Measurements from ENCODE around the gene FAM163A.

FAM163A gene

GRCh38 chr1:179728271-179728670 lies 14.8 kb upstream of the FAM163A start:
- no peak overlapping the region for H3K4me3 ChIP-seq (replicated peaks; ENCODE audit: insufficient read depth, low read length)
- H3K27me3 ChIP-seq (ENCODE audit: insufficient read depth, poor library complexity, severe bottlenecking) = peaks cover 4% of the 10 kb centered on the region
- TF ChIP-seq SPI1 (IDR thresholded peaks at IDR 0.05; ENCODE audit: borderline replicate concordance, low read depth) = no peak
- no peak for TF ChIP-seq GABPA (IDR thresholded peaks at IDR 0.05; ENCODE audit: low read depth)
- no peak for TF ChIP-seq POLR2AphosphoS5 (IDR thresholded peaks at IDR 0.05; ENCODE audit: low read depth)
- no peak for TF ChIP-seq CTCF (IDR thresholded peaks at IDR 0.05; ENCODE audit: insufficient read depth, low read length)
- no peak for TF ChIP-seq REST (IDR thresholded peaks at IDR 0.05; ENCODE audit: insufficient replicate concordance, low read depth)
- no peak overlapping the region for H3K27ac ChIP-seq (replicated peaks)
- no peak for DNase-seq (ENCODE audit: low read depth in 1 of 2, low spot score in 1 of 2)

GRCh38 chr1:179729881-179730280 lies 13.2 kb upstream of the FAM163A start:
- Histone ChIP-seq H3K27me3 (ENCODE audit: insufficient read depth, poor library complexity, severe bottlenecking) (peaks cover 4% of the 10 kb centered on the region), H3K27ac (replicated peaks) (no peak overlapping the region), H3K4me3 (replicated peaks; ENCODE audit: insufficient read depth, low read length) (no peak overlapping the region)
- no peak for DNase-seq (ENCODE audit: low read depth in 1 of 2, low spot score in 1 of 2)
- no peak for TF ChIP-seq REST (IDR thresholded peaks at IDR 0.05; ENCODE audit: insufficient replicate concordance, low read depth)
- no peak for TF ChIP-seq CTCF (IDR thresholded peaks at IDR 0.05; ENCODE audit: insufficient read depth, low read length)
- no peak for TF ChIP-seq POLR2AphosphoS5 (IDR thresholded peaks at IDR 0.05; ENCODE audit: low read depth)
- no peak for TF ChIP-seq SPI1 (IDR thresholded peaks at IDR 0.05; ENCODE audit: borderline replicate concordance, low read depth)
- no peak for TF ChIP-seq GABPA (IDR thresholded peaks at IDR 0.05; ENCODE audit: low read depth)

- H3K27ac ChIP-seq (replicated peaks) = no peak overlapping the region
- H3K4me3 ChIP-seq (replicated peaks; ENCODE audit: insufficient read depth, low read length) = no peak overlapping the region
- DNase-seq (ENCODE audit: low read depth in 1 of 2, low spot score in 1 of 2) = no peak
- TF ChIP-seq SPI1 (IDR thresholded peaks at IDR 0.05; ENCODE audit: borderline replicate concordance, low read depth) (no peak), REST (IDR thresholded peaks at IDR 0.05; ENCODE audit: insufficient replicate concordance, low read depth) (no peak), POLR2AphosphoS5 (IDR thresholded peaks at IDR 0.05; ENCODE audit: low read depth) (no peak), CTCF (IDR thresholded peaks at IDR 0.05; ENCODE audit: insufficient read depth, low read length) (no peak), GABPA (IDR thresholded peaks at IDR 0.05; ENCODE audit: low read depth) (no peak)
- H3K27me3 ChIP-seq (ENCODE audit: insufficient read depth, poor library complexity, severe bottlenecking) = peaks cover 4% of the 10 kb centered on the region
Observed at GRCh38 chr1:179731643-179732042, 11.4 kb upstream of the FAM163A start.
